ENCODE data around the gene TOP2B. TPM values are rescaled to one million over a fixed set of nuclear protein-coding genes. Genes with fewer than 3 reads are reported as not detected.

The TOP2B gene
- polyA plus RNA-seq (2012; rRNA removed): 20.4 and 22.1 TPM in 2 replicates
- 31.1 and 45.3 TPM in 2 replicates for polyA plus RNA-seq (2012; cell fraction: cytosol; rRNA removed)
- polyA plus RNA-seq (2012; cell fraction: nucleus; rRNA removed): 18.8 and 36.6 TPM in 2 replicates

- Histone ChIP-seq H3K36me3 (replicated peaks in 1 of 2; ENCODE audit: control insufficient read depth in 1 of 2, insufficient read depth in 2 of 2, low read length in 1 of 2) (peaks cover 0 to 8% of the 10 kb centered on the region in 2 experiments), H3K4me2 (peak within 1 kb of the TSS; percentile 83), H3K9me2 (no peaks in the 10 kb centered on the region), H3K27me3 (ENCODE audit: insufficient read depth) (no peaks in the 10 kb centered on the region), H3K27ac (ENCODE audit: low read depth in 2 of 2, low read length in 1 of 2) (peak within 1 kb of the TSS; percentile 81 to 97), H3K9me3 (no peaks in the 10 kb centered on the region), H3K79me2 (ENCODE audit: insufficient read depth) (peaks cover 43% of the 10 kb centered on the region), H3K4me3 (ENCODE audit: low read depth in 2 of 2, low read length in 1 of 2) (peak within 1 kb of the TSS; percentile 88 to 96), H4K20me1 (ENCODE audit: insufficient read depth) (peaks cover 39% of the 10 kb centered on the region), H3K9ac (peak within 1 kb of the TSS; percentile 84), H2AFZ (ENCODE audit: low read depth) (peak within 1 kb of the TSS; percentile 89), H3K4me1 (ENCODE audit: control insufficient read depth in 1 of 2, insufficient read depth in 2 of 2, low read depth in 1 of 2, low read length in 1 of 2) (peaks cover 6 to 20% of the 10 kb centered on the region in 2 experiments), H3F3A (replicated peaks; ENCODE audit: insufficient read depth) (peaks cover 5% of the 10 kb centered on the region)
- DNase-seq: peak; percentile 97
- ChIA-PET POLR2A (no interaction called here), CTCF (interaction anchor here (0.8 to 3.8 kb wide), 2 partner anchors 15 to 16 kb away, joined by 3 to 25 read pairs; no protein-coding TSS in a partner anchor)
- 0% methylated on average over 9 of the region's 33 CpGs for WGBS (ENCODE audit: low lambda C conversion rate)
- TF ChIP-seq FOXJ3 (CRISPR knock-in tag; IDR thresholded peaks at IDR 0.05): no peak
- no peak for TF ChIP-seq EZH2phosphoT487 (IDR thresholded peaks at IDR 0.05; ENCODE audit: borderline replicate concordance, low read depth)
- TF ChIP-seq YY1 (IDR thresholded peaks at IDR 0.05; ENCODE audit: low read depth): peak; percentile 70; the same call in 1 of the 2 replicates
- TF ChIP-seq ELF1 (IDR thresholded peaks at IDR 0.05): no peak
- TF ChIP-seq NRF1 (IDR thresholded peaks at IDR 0.05; ENCODE audit: low read depth, low read length): no peak
- TF ChIP-seq USF2 (IDR thresholded peaks at IDR 0.05; ENCODE audit: borderline replicate concordance, low read depth, low read length): no peak
- TF ChIP-seq POLR2AphosphoS5 (IDR thresholded peaks at IDR 0.05; ENCODE audit: low read depth, low read length): peak; percentile 80
- no peak for TF ChIP-seq FOSL2 (IDR thresholded peaks at IDR 0.05; ENCODE audit: borderline replicate concordance, low read depth)
- no peak for TF ChIP-seq FOXM1 (IDR thresholded peaks at IDR 0.05; ENCODE audit: low read depth)
- TF ChIP-seq CTCF (IDR thresholded peaks at IDR 0.05): no peak
- TF ChIP-seq REST (IDR thresholded peaks at IDR 0.05; ENCODE audit: low read depth, low read length): no peak
- TF ChIP-seq MEF2A (IDR thresholded peaks at IDR 0.05; ENCODE audit: borderline replicate concordance, low read depth): no peak
- TF ChIP-seq RXRA (IDR thresholded peaks at IDR 0.05; ENCODE audit: borderline replicate concordance, low read depth): no peak
- TF ChIP-seq MXI1 (IDR thresholded peaks at IDR 0.05; ENCODE audit: low read depth, low read length): peak; percentile 50
- no peak for TF ChIP-seq GABPA (IDR thresholded peaks at IDR 0.05; ENCODE audit: low read depth)
- no peak for TF ChIP-seq TCF12 (IDR thresholded peaks at IDR 0.05)
- no peak for TF ChIP-seq USF1 (IDR thresholded peaks at IDR 0.05; ENCODE audit: borderline replicate concordance, low read depth)
- TF ChIP-seq JUND (IDR thresholded peaks at IDR 0.05): no peak
- no peak for TF ChIP-seq ZBTB33 (IDR thresholded peaks at IDR 0.05; ENCODE audit: borderline replicate concordance, low read depth)
- TF ChIP-seq IRF3 (IDR thresholded peaks at IDR 0.05; ENCODE audit: low read depth, low read length): peak; percentile 65
- no peak for TF ChIP-seq NFIC (IDR thresholded peaks at IDR 0.05; ENCODE audit: borderline replicate concordance)
- TF ChIP-seq SMC3 (IDR thresholded peaks at IDR 0.05; ENCODE audit: low read depth, low read length): no peak
- TF ChIP-seq TEAD4 (IDR thresholded peaks at IDR 0.05; ENCODE audit: borderline replicate concordance, insufficient read depth): no peak
- TF ChIP-seq TAF1 (IDR thresholded peaks at IDR 0.05; ENCODE audit: borderline replicate concordance, low read depth, low read length): peak; percentile 63; the same call in 1 of the 2 replicates
Observed at GRCh38 chr3:25664812-25665314, at the start of gene TOP2B. Gene TOP2B (minus strand): TSS chr3:25664907. CDS start chr3:25664297, 610 bp downstream.

Measured in SK-N-SH (cell line).